ENCODE measurements around the gene IFT52.

The IFT52 gene

DNA sequence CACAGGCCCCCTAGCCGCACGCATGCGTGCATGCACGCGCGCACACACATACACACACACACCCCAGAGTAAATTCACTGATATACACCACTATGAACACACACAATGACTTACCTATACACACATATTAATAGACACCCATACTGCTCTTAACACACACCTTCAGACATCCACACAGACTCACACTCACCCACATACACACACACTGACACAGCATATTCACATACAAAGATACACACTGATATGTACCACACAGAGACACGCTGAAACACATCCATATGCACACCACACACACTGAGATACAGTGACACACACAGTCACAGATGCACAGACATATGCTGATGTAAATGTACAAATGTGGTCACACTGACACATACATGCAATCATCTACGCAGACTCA lies 26.3 kb upstream of the IFT52 start:
- Histone ChIP-seq H3K4me2 (ENCODE audit: low read length) (no peak overlapping the region), H3K9me2 (replicated peaks; ENCODE audit: control insufficient read depth, low read length) (no peaks in the 10 kb centered on the region), H3K9me3 (ENCODE audit: control insufficient read depth, insufficient read depth, low read length) (no peaks in the 10 kb centered on the region), H4K20me1 (ENCODE audit: control insufficient read depth, insufficient read depth, low read depth, low read length) (no peaks in the 10 kb centered on the region), H3F3A (ENCODE audit: control insufficient read depth, insufficient read depth) (no peaks in the 10 kb centered on the region), H3K4me1 (ENCODE audit: control insufficient read depth, low read length) (no peaks in the 10 kb centered on the region), H3K4me3 (ENCODE audit: low read length) (no peak overlapping the region), H3K27ac (ENCODE audit: low read depth, low read length) (no peak overlapping the region), H3K79me2 (ENCODE audit: control insufficient read depth, low read length) (no peaks in the 10 kb centered on the region), H3K36me3 (ENCODE audit: control insufficient read depth, low read length) (no peaks in the 10 kb centered on the region), H3K27me3 (ENCODE audit: control insufficient read depth, low read length) (no peaks in the 10 kb centered on the region)
- TF ChIP-seq, protein P1, sequence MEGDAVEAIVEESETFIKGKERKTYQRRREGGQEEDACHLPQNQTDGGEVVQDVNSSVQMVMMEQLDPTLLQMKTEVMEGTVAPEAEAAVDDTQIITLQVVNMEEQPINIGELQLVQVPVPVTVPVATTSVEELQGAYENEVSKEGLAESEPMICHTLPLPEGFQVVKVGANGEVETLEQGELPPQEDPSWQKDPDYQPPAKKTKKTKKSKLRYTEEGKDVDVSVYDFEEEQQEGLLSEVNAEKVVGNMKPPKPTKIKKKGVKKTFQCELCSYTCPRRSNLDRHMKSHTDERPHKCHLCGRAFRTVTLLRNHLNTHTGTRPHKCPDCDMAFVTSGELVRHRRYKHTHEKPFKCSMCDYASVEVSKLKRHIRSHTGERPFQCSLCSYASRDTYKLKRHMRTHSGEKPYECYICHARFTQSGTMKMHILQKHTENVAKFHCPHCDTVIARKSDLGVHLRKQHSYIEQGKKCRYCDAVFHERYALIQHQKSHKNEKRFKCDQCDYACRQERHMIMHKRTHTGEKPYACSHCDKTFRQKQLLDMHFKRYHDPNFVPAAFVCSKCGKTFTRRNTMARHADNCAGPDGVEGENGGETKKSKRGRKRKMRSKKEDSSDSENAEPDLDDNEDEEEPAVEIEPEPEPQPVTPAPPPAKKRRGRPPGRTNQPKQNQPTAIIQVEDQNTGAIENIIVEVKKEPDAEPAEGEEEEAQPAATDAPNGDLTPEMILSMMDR (IDR thresholded peaks at IDR 0.05; ENCODE audit: low read depth, low read length, poor library complexity, severe bottlenecking) = no peak
- no peak for TF ChIP-seq EZH2phosphoT487 (IDR thresholded peaks at IDR 0.05; ENCODE audit: borderline replicate concordance, low read length)

DNA sequence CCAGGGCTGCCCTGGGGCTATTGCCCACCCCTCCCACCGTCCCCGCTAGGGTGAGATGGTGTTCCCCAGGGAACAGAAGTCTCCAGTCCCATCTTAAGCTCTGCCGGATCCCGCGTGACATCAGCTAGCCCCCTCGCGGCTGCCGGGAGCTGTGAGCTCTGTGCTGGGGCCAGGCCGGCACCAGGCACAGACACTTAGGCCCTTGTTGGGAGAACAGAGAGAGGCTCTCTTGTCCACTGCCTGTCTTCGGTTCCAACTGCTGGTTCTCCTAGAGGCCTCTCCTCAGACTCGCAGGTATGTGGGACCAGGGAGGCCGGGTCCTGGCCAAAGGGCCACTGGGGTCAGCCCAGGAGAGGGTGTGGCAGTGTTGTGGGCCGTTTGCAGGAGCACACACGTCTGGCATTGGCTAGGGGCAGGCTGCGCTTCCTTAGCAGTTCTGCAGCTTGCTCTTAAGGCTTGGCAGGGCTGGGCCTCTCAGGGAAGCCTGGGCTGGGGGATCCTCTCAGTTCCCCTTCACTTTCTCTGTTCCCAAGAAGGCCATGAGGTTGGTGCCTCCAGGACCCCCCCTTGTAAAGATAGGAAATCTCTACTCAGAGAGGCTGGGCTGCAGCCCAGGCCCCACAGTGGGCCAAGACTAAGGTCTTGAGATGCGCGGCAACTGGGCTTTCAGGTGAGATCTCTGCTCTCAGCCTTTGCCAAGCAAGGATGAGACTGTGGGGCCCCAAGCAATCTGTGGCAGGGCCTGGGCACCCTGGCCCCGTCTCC lies 25.6 kb upstream of the IFT52 start:
- no peak overlapping the region for H3K4me3 ChIP-seq (ENCODE audit: low read length)
- H3K9me2 ChIP-seq (replicated peaks; ENCODE audit: control insufficient read depth, low read length) = no peaks in the 10 kb centered on the region
- no peaks in the 10 kb centered on the region for H3K27me3 ChIP-seq (ENCODE audit: control insufficient read depth, low read length)
- no peaks in the 10 kb centered on the region for H3K9me3 ChIP-seq (ENCODE audit: control insufficient read depth, insufficient read depth, low read length)
- no peak overlapping the region for H3K4me2 ChIP-seq (ENCODE audit: low read length)
- no peaks in the 10 kb centered on the region for H3F3A ChIP-seq (ENCODE audit: control insufficient read depth, insufficient read depth)
- H3K27ac ChIP-seq (ENCODE audit: low read depth, low read length) = no peak overlapping the region
- H3K79me2 ChIP-seq (ENCODE audit: control insufficient read depth, low read length) = no peaks in the 10 kb centered on the region
- no peaks in the 10 kb centered on the region for H3K36me3 ChIP-seq (ENCODE audit: control insufficient read depth, low read length)
- no peak for TF ChIP-seq EZH2phosphoT487 (IDR thresholded peaks at IDR 0.05; ENCODE audit: borderline replicate concordance, low read length)
- TF ChIP-seq, protein P1 (IDR thresholded peaks at IDR 0.05; ENCODE audit: low read depth, low read length, poor library complexity, severe bottlenecking) = no peak
- no peaks in the 10 kb centered on the region for H4K20me1 ChIP-seq (ENCODE audit: control insufficient read depth, insufficient read depth, low read depth, low read length)
- no peaks in the 10 kb centered on the region for H3K4me1 ChIP-seq (ENCODE audit: control insufficient read depth, low read length)

DNA sequence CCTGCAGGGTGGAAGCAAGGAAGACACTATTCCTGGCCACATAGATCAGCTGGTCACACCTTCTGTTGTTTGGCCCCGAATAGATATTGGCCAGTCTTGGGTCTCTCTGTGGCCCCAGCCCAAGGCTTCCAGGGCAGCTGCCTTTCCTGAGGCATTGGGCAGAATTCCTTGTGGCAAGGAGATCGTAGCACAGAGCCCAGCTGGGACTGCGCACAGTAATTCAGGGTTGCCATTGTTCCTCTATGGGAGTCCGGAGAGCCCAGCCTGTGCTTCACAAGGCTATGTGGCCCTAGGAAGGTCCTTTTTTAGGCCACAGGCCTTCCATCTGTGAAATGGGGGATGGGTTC lies 25.0 kb upstream of the IFT52 start:
- no peaks in the 10 kb centered on the region for H3F3A ChIP-seq (ENCODE audit: control insufficient read depth, insufficient read depth)
- H3K4me2 ChIP-seq (ENCODE audit: low read length) = no peak overlapping the region
- no peaks in the 10 kb centered on the region for H3K27me3 ChIP-seq (ENCODE audit: control insufficient read depth, low read length)
- H3K9me3 ChIP-seq (ENCODE audit: control insufficient read depth, insufficient read depth, low read length) = no peaks in the 10 kb centered on the region
- no peaks in the 10 kb centered on the region for H3K36me3 ChIP-seq (ENCODE audit: control insufficient read depth, low read length)
- H4K20me1 ChIP-seq (ENCODE audit: control insufficient read depth, insufficient read depth, low read depth, low read length) = no peaks in the 10 kb centered on the region
- H3K4me3 ChIP-seq (ENCODE audit: low read length) = no peak overlapping the region
- TF ChIP-seq, protein P1 (IDR thresholded peaks at IDR 0.05; ENCODE audit: low read depth, low read length, poor library complexity, severe bottlenecking) = no peak
- no peak for TF ChIP-seq EZH2phosphoT487 (IDR thresholded peaks at IDR 0.05; ENCODE audit: borderline replicate concordance, low read length)
- H3K4me1 ChIP-seq (ENCODE audit: control insufficient read depth, low read length) = no peaks in the 10 kb centered on the region
- no peaks in the 10 kb centered on the region for H3K9me2 ChIP-seq (replicated peaks; ENCODE audit: control insufficient read depth, low read length)
- H3K79me2 ChIP-seq (ENCODE audit: control insufficient read depth, low read length) = no peaks in the 10 kb centered on the region
- H3K27ac ChIP-seq (ENCODE audit: low read depth, low read length) = no peak overlapping the region

All from DOHH2 (cell line).